Activated CD4-positive, alpha-beta T cell treated with anti-CD3 and anti-CD28 coated beads, Interleukin-2, amount 50 U/mL, for 24 hours (primary cell): ENCODE data around the gene MSRB1.

ENCODE experiments used
- DNase-seq, 2 donors: peaks; one replicate each; pipeline ENCODE4 v3.0.0-alpha.2; 2020; ENCODE audit warnings: low read depth in 1 of 2, low spot score in 1 of 2

The MSRB1 gene

GRCh38 chr16:1979271-1980029, 36.5 kb upstream of the MSRB1 start:
- no peak for DNase-seq

GRCh38 chr16:1978476-1979120, 35.6 kb upstream of the MSRB1 start:
- no peak for DNase-seq

GRCh38 chr16:1977875-1978268, 34.9 kb upstream of the MSRB1 start:
- DNase-seq: no peak

GRCh38 chr16:1976951-1977874, 34.2 kb upstream of the MSRB1 start:
- no peak for DNase-seq

- DNase-seq: no peak
Observed at GRCh38 chr16:1976216-1976520, 33.2 kb upstream of the MSRB1 start.

- DNase-seq: no peak
Observed at GRCh38 chr16:1975432-1976215, 32.6 kb upstream of the MSRB1 start.

GRCh38 chr16:1974157-1975070, 31.4 kb upstream of the MSRB1 start:
- DNase-seq: no peak

GRCh38 chr16:1973461-1974156, 30.6 kb upstream of the MSRB1 start:
- no peak for DNase-seq

- DNase-seq: no peak
Observed at GRCh38 chr16:1972490-1972877, 29.5 kb upstream of the MSRB1 start.

GRCh38 chr16:1971796-1972489, 28.9 kb upstream of the MSRB1 start, which contains the start of gene TBL3:
Gene TBL3, plus strand, starts transcription at chr16:1972053. Its CDS starts 112 bp downstream, at chr16:1972165.
- peak; percentile 93 to 96 for DNase-seq

- DNase-seq: no peak
Observed at GRCh38 chr16:1968146-1968953, 25.4 kb upstream of the MSRB1 start.

GRCh38 chr16:1966460-1966859, 23.5 kb upstream of the MSRB1 start, which contains the start of gene RNF151:
Gene RNF151, plus strand, starts transcription at chr16:1966856. Its CDS starts 26 bp downstream, at chr16:1966882.
- DNase-seq: no peak

- DNase-seq: no peak
Observed at GRCh38 chr16:1965396-1966001, 22.5 kb upstream of the MSRB1 start.

- peak; percentile 97 for DNase-seq
Observed at GRCh38 chr16:1964506-1965395, 21.8 kb upstream of the MSRB1 start, which contains the start of gene RPS2. Gene RPS2, minus strand, starts transcription at chr16:1964826. Its CDS starts 201 bp downstream, at chr16:1964625.

GRCh38 chr16:1963806-1964505, 21.0 kb upstream of the MSRB1 start:
- DNase-seq: no peak
